CD14-positive monocyte (primary cell): ENCODE data around the gene KAT6B. TPM values are rescaled to one million over a fixed set of nuclear protein-coding genes. Genes with fewer than 3 reads are reported as not detected.

ENCODE experiments used
- DNase-seq, 3 donors: peaks; one replicate each; pipeline ENCODE4 v3.0.0-alpha.2; 2011 to 2022
- H2AFZ ChIP-seq: 2 replicates; pipeline ENCODE4 v1.6.0; 2012; ENCODE audit warnings: mild to moderate bottlenecking, low read depth, low read length, inconsistent platforms; ENCODE audit not compliant: insufficient read depth, poor library complexity, severe bottlenecking
- H3K27ac ChIP-seq, 2 donors: 1 replicate in 1 of 2; 2 replicates in 1 of 2; pipeline ENCODE4 v1.5.1; 2012 to 2013; ENCODE audit warnings: low read length in 2 of 2, control low read depth in 1 of 2, inconsistent platforms in 1 of 2, low read depth in 1 of 2, mild to moderate bottlenecking in 1 of 2
- H3K27me3 ChIP-seq, 2 donors: one replicate each; pipeline versions ENCODE4 v1.6.0 to v1.6.1; 2011 to 2013; ENCODE audit warnings: low read length in 2 of 2; ENCODE audit not compliant: control insufficient read depth in 2 of 2, insufficient read depth in 2 of 2
- H3K36me3 ChIP-seq, 2 donors: replicated peaks in 1 of 2; 1 replicate in 1 of 2; 2 replicates in 1 of 2; pipeline versions ENCODE4 v1.5.1 to v1.6.1; 2012 to 2013; ENCODE audit warnings: low read length in 2 of 2, control low read depth in 1 of 2, inconsistent platforms in 1 of 2, mild to moderate bottlenecking in 1 of 2; ENCODE audit not compliant: insufficient read depth in 2 of 2, control insufficient read depth in 1 of 2
- H3K4me1 ChIP-seq, 2 donors: 1 replicate in 1 of 2; 2 replicates in 1 of 2; pipeline versions ENCODE4 v1.5.1 to v1.6.1; 2012 to 2013; ENCODE audit warnings: low read length in 2 of 2, control low read depth in 1 of 2, inconsistent platforms in 1 of 2, mild to moderate bottlenecking in 1 of 2, moderate library complexity in 1 of 2; ENCODE audit not compliant: insufficient read depth in 2 of 2, control insufficient read depth in 1 of 2
- H3K4me2 ChIP-seq: replicated peaks from 2 replicates; pipeline ENCODE3; 2012; ENCODE audit warnings: low read length, moderate library complexity, mild to moderate bottlenecking; ENCODE audit not compliant: poor library complexity, severe bottlenecking; ENCODE audit errors: extremely low read depth
- H3K4me3 ChIP-seq, 3 experiments: fragments of 200-600 bp in 1 of 3; sonication (generic) in 1 of 3; replicated peaks in 1 of 3; 1 replicate in 2 of 3; 2 replicates in 1 of 3; pipeline ENCODE4 v1.5.1; 2011 to 2013; ENCODE audit warnings: low read length in 3 of 3, mild to moderate bottlenecking in 3 of 3, control low read depth in 2 of 3, low read depth in 2 of 3, inconsistent platforms in 1 of 3, moderate library complexity in 1 of 3
- H3K79me2 ChIP-seq: 2 replicates; pipeline ENCODE4 v1.6.0; 2012; ENCODE audit warnings: mild to moderate bottlenecking, control low read depth, inconsistent platforms, low read length, moderate library complexity; ENCODE audit not compliant: insufficient read depth
- H3K9ac ChIP-seq: 2 replicates; pipeline ENCODE4 v1.6.0; 2017; ENCODE audit warnings: low read length, mild to moderate bottlenecking; ENCODE audit not compliant: insufficient read depth, poor library complexity, severe bottlenecking
- H3K9me3 ChIP-seq, 2 donors: replicated peaks in 1 of 2; 1 replicate in 1 of 2; 2 replicates in 1 of 2; pipeline versions ENCODE4 v1.5.1 to v1.6.1; 2012 to 2013; ENCODE audit warnings: low read length in 2 of 2, control low read depth in 1 of 2; ENCODE audit not compliant: control insufficient read depth in 1 of 2, insufficient read depth in 1 of 2
- H4K20me1 ChIP-seq: 2 replicates; pipeline ENCODE4 v1.6.0; 2012; ENCODE audit warnings: mild to moderate bottlenecking, low read length, control low read depth, moderate library complexity; ENCODE audit not compliant: insufficient read depth
- H3K27ac Mint-ChIP-seq, 7 donors: one replicate each; pipeline ENCODE4 v1.8.0; 2020; ENCODE audit warnings: mild to moderate bottlenecking in 7 of 7, mixed read lengths in 7 of 7, moderate library complexity in 6 of 7, inconsistent platforms in 2 of 7
- H3K27me3 Mint-ChIP-seq, 3 donors: one replicate each; pipeline ENCODE4 v1.8.0; 2021 to 2022; ENCODE audit warnings: low read depth in 3 of 3, mild to moderate bottlenecking in 3 of 3, mixed read lengths in 3 of 3, moderate library complexity in 3 of 3, inconsistent platforms in 1 of 3
- H3K36me3 Mint-ChIP-seq, 2 donors: one replicate each; pipeline ENCODE4 v1.8.0; 2020; ENCODE audit warnings: mixed read lengths in 2 of 2, inconsistent platforms in 1 of 2, mild to moderate bottlenecking in 1 of 2
- H3K4me1 Mint-ChIP-seq: one replicate; pipeline ENCODE4 v1.8.0; 2020; ENCODE audit warnings: mild to moderate bottlenecking, mixed read lengths
- H3K4me3 Mint-ChIP-seq, 2 donors: one replicate each; pipeline ENCODE4 v1.8.0; 2020; ENCODE audit warnings: mild to moderate bottlenecking in 2 of 2, mixed read lengths in 2 of 2, moderate library complexity in 1 of 2
- H3K9me3 Mint-ChIP-seq, 7 donors: one replicate each; pipeline ENCODE4 v1.8.0; 2020 to 2022; ENCODE audit warnings: mixed read lengths in 7 of 7, mild to moderate bottlenecking in 6 of 7, moderate library complexity in 6 of 7, inconsistent platforms in 2 of 7
- WGBS: methylation state at CpG from one replicate; pipeline ENCODE4 v1.1.5; 2013; ENCODE audit warnings: missing lambda C conversion rate; ENCODE audit not compliant: insufficient coverage; 5-methylcytosine and 5-hydroxymethylcytosine counted together
- intact Hi-C, 2 donors: fragments of 100-400 bp; cut with micrococcal nuclease; formaldehyde crosslinking; loops; one replicate each; pipeline versions ENCODE4 v1.15.0 to v1.15.1; 2023
- polyA plus RNA-seq, 3 donors: library from polyadenylated mRNA; depleted of rRNA in 1 of 3; unstranded in 2 of 3; stranded (reverse) in 1 of 3; fragments of 300-500 nt in 2 of 3; fragments of >200 nt in 1 of 3; fragmentation: Illumina TruSeq in 2 of 3; gene quantifications; 1 replicate in 2 of 3; 2 replicates in 1 of 3; pipeline ENCODE4 v1.2.3, GENCODE V29; 2012 to 2021
- TF ChIP-seq, protein P1 (sequence below): fragments of 200-600 bp; IDR thresholded peaks from one replicate; pipeline ENCODE4 v1.8.0; 2022; ENCODE audit warnings: antibody characterized with exemption, mild to moderate bottlenecking

Gene KAT6B
- polyA plus RNA-seq, 3 donors: 3.3 to 6.4 (median 6.2) TPM

DNA sequence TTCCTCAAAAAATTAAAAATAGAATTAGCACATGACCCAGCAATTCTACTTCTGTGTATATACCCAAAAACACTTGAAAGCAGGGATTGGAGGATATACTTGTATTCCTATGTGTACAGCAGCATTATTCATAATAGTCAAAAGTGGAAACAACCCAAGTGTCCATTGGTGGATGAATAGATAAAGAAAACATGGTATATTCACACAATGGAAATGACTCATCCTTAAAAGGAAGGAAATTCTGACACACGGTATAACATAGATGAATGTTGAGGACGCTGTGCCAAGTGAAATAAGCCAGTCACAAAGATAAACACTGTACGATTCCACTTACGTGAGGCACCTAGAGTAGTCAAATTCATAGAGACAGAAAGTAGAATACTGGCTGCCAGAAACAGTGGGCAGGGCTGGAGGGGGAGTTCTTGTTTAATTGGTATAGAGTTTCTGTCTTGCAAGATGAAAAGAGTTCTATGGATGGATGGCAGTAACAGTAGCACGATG, 26.6 kb upstream of the KAT6B start:
- TF ChIP-seq, protein P1, sequence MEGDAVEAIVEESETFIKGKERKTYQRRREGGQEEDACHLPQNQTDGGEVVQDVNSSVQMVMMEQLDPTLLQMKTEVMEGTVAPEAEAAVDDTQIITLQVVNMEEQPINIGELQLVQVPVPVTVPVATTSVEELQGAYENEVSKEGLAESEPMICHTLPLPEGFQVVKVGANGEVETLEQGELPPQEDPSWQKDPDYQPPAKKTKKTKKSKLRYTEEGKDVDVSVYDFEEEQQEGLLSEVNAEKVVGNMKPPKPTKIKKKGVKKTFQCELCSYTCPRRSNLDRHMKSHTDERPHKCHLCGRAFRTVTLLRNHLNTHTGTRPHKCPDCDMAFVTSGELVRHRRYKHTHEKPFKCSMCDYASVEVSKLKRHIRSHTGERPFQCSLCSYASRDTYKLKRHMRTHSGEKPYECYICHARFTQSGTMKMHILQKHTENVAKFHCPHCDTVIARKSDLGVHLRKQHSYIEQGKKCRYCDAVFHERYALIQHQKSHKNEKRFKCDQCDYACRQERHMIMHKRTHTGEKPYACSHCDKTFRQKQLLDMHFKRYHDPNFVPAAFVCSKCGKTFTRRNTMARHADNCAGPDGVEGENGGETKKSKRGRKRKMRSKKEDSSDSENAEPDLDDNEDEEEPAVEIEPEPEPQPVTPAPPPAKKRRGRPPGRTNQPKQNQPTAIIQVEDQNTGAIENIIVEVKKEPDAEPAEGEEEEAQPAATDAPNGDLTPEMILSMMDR: no peak
- peaks cover 16% of the 10 kb centered on the region for H3K4me1 Mint-ChIP-seq
- peak; percentile 38 to 60 (median 56) for DNase-seq

DNA sequence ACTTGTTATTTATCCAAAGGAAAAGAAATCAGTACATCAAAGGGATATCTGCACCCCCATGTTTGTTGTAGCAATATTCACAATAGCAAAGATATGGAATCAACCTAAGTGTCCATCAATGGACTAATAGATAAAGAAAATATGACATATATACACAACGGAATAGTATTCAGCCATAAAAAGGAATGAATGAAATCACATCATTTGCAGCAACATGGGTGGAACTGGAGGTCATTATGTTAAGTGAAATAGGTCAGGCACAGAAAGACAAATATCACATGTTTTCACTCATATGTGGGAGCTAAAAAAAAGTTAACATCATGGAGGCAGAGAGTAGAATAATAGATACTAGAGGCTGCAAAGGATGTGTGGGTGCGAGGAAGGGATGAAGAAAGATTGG, 25.0 kb upstream of the KAT6B start:
- H2AFZ ChIP-seq: no peak overlapping the region
- H3K9ac ChIP-seq: no peak overlapping the region
- no peaks in the 10 kb centered on the region for H3K79me2 ChIP-seq
- Mint-ChIP-seq H3K27me3 (no peaks in the 10 kb centered on the region), H3K36me3 (no peaks in the 10 kb centered on the region), H3K4me3 (no peak overlapping the region), H3K4me1 (peaks cover 12% of the 10 kb centered on the region), H3K27ac (no peak overlapping the region), H3K9me3 (peaks cover 0 to 1% (median 0%) of the 10 kb centered on the region in 7 donors)
- H3K27ac ChIP-seq: no peak overlapping the region
- H3K4me1 ChIP-seq: peaks cover 6 to 9% of the 10 kb centered on the region in 2 donors
- DNase-seq: no peak
- intact Hi-C loops: no loop called here
- TF ChIP-seq, protein P1: no peak
- WGBS: 88% methylated on average over 1 of the region's 2 CpGs
- no peak overlapping the region for H3K4me2 ChIP-seq
- no peaks in the 10 kb centered on the region for H3K36me3 ChIP-seq
- no peaks in the 10 kb centered on the region for H3K9me3 ChIP-seq
- H3K27me3 ChIP-seq: no peaks in the 10 kb centered on the region
- no peaks in the 10 kb centered on the region for H4K20me1 ChIP-seq
- H3K4me3 ChIP-seq: no peak overlapping the region

More for the DNA sequence above, 26.6 kb upstream of the KAT6B start:
- Histone ChIP-seq H3K4me1 (peaks cover 6 to 9% of the 10 kb centered on the region in 2 donors), H3K4me3 (no peak overlapping the region), H4K20me1 (no peaks in the 10 kb centered on the region), H3K4me2 (peak overlapping the region; percentile 22), H3K27me3 (no peaks in the 10 kb centered on the region), H3K9me3 (no peaks in the 10 kb centered on the region), H3K79me2 (no peaks in the 10 kb centered on the region), H3K27ac (no peak overlapping the region), H2AFZ (no peak overlapping the region), H3K9ac (no peak overlapping the region), H3K36me3 (no peaks in the 10 kb centered on the region)
- WGBS: 50% methylated on average over 2 of the region's 5 CpGs
- Mint-ChIP-seq H3K9me3 (peaks cover 0 to 1% (median 0%) of the 10 kb centered on the region in 7 donors), H3K27ac (peak overlapping the region in 4 of 7 donors; percentile 26 to 81 (median 34)), H3K4me3 (peak overlapping the region; percentile 16 to 25), H3K27me3 (peaks cover 0 to under 1% (median 0%) of the 10 kb centered on the region in 3 donors), H3K36me3 (no peaks in the 10 kb centered on the region)
- intact Hi-C loops: no loop called here
